Measurements from ENCODE around the gene BIRC7. TPM values are rescaled to one million over a fixed set of nuclear protein-coding genes. Genes with fewer than 3 reads are reported as not detected.
A peak's percentile ranks its signal among the peaks of the same experiment; 100 is the strongest.
"Not testable (repeated sequence)": the region's sequence is repeated elsewhere in the genome, so short reads cannot be mapped to it uniquely, and the experiment has no call there.

Gene BIRC7
- total RNA-seq, 1 donor from 2014 or later, result 2.9 TPM

DNA sequence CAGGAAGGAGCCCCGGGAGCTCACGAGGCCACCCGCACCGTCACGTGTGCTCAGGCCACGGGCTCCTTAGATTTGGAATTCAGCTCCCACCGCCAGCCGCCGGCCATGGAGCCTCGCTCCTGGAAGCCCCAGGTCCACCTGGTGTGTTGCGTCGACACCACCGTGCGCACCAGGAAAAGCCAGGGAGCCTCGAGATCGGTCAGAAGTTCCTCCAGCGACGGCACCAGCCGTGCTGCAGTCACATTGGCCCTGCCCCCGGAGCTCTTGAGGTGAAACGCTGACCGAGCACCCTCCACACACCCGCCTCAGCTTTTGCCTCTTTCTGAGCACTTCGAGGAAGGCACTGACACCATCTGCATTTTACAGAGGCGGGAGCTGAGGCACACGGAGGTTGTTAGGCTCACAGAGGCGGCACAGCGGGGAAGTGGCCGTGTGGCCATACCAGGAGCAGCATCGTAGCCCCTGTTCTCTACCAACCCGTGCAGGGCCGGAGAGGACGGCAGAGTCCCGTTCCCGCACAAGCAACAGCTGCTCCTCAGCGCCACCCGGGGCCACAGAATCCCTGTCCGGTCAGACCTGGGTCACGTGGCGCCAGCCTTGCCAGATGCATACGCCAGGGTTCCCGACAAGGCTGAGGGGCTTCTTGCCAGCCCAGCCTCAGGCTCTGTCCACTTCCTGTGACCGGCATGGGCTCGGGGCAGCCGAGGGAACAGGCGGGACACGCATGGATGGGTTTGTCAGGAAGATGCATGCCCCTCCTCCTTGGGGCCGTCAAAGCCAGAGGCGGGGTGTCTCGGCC, 11.0 kb downstream of the BIRC7 start:
- DNase-seq (ENCODE audit: low spot score), result no peak

DNA sequence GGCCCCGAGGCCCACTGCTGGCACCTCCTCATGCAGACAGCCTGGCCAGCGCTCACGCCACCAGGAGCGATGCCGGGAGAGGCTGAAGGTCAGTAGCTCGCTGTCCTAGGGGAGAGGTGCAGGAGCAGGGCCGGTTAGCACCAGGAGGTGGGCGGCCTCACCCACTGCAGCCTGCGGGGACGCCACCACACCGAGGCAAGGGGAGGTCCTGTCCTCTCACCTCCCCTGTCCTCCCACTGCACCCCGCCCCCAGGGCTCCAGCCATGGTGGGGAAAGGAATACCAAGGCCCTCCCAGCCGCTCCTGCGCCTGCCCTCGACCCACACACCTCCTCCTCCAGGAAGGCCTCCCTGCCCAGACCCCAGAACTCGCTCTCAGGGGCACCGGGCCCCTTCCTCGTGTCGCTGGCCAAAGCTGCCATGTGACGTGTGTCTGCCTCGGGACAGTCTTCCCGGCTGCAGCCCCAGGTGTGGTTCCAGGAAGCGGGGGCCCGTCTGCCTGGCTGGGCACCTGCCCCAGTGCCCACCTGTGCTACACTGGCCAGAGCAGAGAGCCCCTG, 12.0 kb downstream of the BIRC7 start:
- DNase-seq (ENCODE audit: low spot score), result no peak

DNA sequence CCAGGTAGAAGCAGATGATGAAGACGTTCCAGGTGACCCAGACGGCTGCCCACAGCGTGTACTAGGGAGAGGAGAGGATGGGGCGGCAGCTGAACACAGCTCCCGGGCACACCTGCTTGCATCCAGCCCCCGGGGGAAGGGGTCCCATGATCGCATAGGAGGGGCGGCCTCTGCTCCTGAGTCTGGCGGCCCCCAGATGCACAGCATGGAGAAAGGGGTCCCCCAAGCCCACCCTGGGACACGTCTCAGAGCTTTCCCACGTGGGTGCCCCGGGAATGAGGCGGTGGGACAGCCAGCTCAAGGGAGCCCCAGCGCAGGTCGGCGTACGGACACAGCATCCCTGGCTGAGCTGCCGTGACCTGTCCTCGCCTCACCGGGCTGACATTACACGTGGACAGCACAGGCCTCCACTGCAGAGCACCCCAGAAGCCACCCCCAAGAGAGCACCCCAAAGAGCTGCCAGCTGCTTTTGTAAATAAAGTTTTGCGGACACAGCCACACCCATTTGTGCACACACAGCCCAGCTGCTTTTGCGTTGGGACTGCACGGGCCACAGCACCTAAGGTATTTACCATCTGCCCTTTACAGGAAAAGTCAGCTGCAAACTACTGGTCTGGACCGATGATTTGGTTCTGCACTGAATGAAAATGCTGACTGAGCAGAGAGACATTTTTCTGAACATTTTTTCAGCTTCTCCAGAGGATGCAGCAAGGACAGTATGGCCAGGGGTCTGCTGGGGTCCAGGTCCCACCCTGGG, 13.3 kb downstream of the BIRC7 start:
- no peak for DNase-seq (ENCODE audit: low spot score)

DNA sequence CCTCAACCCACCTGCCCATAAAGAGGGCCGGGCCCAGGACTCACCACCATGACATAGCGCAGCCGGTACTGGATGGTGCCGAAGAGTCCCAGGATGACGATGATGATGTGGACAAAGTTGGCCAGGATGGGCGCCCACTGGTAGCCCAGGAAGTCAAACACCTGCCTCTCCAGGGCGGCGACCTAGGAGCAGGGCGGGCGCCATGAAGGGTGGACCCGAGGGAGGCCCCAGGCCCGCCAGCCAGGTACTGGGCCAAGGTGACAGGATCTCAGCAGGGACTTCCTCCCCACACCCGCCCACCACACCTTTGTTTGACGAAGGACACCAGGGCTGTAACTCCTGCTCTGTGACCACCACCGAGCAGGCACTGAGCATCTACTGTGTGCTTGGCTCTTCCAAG, 14.2 kb downstream of the BIRC7 start:
- DNase-seq (ENCODE audit: low spot score), result no peak

DNA sequence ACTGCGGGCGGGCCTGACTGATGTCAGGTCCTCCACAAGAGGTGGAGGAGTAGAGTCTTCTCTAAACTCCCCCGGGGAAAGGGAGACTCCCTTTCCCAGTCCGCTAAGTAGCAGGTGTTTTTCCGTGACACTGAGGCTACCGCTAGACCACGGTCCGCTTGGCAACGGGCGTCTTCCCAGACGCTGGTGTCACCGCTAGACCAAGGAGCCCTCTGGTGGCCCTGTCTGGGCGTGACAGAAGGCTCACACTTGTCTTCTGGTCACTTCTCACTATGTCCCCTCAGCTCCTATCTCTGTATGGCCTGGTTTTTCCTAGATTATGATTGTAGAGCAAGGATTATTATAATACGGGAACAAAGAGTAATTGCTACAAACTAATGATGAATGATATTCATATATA, 15.6 kb downstream of the BIRC7 start:
- not testable (repeated sequence) for DNase-seq (ENCODE audit: low spot score)

DNA sequence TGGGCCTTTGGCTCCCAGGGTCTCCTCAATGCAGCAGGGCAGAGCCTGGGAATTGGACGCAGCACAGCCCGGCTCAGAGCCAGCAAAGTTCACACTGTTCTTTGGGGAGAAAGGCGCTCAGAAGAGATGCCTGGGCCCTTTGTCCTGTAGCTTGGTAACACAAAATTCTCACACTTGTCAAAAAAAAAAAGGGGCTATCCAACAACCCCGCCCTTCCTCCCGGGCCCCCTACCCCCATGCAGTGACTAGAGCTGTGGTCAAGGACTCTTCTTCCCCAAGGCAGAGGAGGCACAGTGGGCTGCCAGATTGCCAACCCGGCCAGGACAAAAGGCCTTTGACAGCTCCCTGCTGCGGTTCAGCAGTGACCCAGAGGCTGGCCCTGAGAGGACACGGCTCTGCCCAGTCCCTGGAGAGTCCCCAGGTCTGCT, 16.6 kb downstream of the BIRC7 start:
- DNase-seq (ENCODE audit: low spot score), result no peak

DNA sequence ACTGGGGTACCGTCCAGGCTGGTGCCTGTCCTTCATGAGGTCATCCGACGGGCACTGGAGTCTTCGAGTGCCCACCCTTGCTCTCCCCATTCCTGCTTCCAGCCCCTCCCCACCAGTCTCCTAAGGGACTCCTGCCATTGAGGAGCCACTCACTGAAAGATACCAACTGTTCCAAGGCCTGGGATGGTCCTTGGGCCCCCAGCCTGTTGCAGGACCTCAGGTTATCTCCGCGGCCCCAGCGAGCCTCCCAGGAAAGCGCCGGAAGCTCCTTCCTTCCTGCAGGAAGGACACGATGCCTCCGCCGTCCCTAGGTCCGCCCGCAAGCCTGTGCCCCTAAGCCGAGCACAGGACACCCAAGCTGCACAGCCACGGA, 17.3 kb downstream of the BIRC7 start:
- DNase-seq (ENCODE audit: low spot score), result no peak

DNA sequence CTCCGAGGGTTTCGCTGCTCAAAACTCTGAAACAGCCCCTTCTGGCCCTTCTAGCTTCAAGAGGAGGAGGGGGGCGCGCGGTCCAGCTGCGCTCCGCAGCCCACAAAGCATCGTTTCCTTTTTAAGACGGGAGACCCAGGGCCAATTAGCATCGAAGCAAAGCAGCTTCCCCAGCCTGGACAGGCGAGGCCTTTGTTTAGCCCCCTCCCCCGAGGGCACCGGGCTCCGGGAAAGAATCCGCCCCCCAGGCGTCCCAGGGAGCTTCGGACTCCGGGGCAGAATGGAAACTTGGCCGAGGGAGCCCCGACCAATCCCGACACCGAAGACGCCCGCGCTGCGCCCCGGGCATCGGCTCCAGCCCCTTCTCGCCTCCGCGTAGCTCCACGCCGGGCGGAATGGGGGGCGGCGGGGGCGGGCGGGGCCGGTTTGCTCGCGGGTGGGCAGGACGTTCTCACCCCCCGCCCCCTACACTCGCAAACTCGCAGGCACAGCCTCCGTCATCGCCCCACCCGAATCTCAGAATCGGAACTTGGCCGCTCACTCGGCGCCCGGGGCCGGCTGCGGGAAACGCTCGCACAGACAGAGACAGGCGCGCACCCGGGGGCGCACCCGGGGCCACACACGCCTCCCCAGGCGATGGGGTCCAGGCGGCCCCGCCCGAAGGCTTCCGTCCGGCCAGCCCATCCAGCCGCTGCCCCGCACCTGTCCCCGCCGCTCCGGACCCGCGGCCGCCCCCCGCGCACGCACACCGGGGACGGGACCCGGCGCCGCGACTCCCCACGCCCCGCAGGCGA, 17.9 kb downstream of the BIRC7 start:
- peak; percentile 63 for DNase-seq (ENCODE audit: low spot score)

DNA sequence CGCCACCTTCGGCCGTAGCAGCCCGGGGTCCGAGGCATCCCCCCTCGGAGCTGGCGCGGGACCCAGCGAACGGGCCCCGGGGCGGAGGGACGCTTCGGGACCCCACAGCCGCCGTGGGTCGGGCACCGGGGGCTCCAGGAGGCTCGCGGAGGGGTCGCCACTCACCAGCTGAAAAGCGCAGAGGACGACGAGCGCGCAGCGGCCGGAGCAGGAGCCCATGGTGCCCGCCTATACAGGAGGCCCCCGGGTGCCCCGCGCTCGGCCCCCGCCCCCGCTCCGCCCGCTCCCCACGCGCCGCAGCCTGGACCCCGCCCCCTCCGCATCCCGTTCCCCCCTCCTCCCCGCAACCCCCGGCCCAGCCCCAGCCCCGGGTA, 18.5 kb downstream of the BIRC7 start, which contains the start of gene NKAIN4:
NKAIN4 (minus strand) TSS at position 232 of the 374 bp plus-strand sequence; CDS start at position 219, 13 bp downstream.
- DNase-seq (ENCODE audit: low spot score), result no peak

DNA sequence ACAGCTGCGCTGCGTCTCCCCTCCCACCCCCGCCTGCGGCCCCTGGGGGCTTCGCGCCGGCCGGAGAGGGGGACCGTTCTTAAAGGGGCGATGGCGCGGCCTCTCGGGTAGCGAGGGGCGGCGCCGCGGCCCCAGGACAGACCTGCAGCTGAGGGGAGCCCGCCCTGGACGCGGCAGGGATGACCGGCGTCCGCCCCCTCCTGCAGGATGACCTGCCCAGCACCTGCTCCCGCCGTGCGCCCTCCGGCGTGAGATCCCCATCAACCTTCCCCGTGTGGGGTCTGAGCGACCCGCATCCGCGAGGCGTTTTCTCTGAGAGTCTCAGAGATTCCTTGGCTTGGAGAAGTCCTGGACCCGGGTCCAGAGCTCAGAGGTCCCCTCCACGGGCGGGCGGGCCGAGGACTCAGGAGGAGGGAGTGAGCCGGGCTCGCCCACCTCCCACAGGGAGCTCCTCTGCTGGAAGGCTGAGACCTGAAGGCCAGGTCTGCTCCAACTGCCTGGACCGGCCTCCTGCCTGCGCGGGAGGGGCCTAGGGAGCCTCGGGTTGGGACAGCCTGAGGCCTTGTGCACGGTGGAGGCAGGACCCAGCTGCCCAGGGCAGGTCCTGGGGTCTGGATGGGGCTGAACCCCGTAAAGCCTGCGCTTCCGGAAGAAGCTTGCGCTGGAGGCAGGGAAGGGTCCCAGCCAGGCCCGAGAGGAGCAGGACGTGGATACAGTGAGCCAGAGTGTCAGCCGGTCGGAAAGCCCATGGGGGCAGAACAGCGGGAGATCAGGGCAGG, 19.1 kb downstream of the BIRC7 start:
- DNase-seq (ENCODE audit: low spot score), result no peak

DNA sequence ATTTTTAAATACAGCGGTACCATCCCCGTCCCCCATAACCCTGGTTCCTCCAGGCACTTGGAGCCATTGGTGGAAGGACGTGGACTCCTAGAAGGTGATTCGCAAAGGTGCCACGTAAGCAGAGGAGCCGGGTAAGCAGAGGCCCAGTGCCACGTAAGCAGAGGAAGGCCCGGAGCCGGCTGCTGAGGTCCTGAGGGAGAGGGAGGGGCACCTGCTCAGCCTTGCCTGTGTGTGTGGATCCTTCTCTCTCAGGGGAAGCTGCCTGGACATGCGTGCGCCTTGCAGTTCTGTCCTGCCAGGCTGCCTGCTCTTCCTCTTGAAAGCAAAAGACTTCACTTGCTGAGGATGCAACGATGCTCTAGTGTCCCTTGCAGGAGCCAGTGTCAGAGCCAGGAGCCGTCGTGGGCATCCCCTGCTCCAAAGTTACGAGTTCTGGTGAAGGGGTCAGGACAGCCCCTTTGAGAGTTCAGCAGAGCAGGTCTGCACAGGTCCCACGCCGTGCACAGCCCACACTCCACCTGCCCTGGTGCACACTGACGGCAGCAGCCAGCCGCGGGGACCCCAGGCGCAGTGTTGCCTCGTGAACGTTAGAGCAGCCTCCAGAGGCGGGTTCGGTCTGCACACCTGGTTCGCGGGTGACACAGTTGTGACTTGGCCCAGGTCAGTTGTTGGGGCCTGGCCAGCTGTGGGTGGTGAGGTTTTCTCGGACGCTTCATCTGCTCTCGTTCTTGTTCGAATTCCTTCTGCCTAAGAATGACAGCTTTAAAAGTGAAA, 20.4 kb downstream of the BIRC7 start:
- peak; percentile 71 for DNase-seq (ENCODE audit: low spot score)

DNA sequence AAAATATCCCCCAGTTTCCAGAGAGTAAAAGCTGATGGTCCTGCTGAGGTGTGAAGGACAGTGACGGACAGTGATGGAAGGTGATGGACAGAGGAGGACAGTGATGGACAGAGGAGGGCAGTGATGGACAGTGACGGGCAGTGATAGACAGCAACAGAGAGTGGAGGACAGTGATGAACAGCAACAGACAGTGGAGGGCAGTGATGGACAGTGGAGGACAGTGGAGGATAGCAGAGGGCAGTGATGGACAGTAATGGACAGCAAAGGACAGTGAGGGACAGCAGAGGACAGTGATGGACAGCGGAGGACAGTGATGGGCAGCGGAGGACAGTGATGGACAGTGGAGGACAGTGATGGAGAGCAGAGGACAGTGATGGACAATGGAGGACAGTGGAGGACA, 21.2 kb downstream of the BIRC7 start:
- no peak for DNase-seq (ENCODE audit: low spot score)

DNA sequence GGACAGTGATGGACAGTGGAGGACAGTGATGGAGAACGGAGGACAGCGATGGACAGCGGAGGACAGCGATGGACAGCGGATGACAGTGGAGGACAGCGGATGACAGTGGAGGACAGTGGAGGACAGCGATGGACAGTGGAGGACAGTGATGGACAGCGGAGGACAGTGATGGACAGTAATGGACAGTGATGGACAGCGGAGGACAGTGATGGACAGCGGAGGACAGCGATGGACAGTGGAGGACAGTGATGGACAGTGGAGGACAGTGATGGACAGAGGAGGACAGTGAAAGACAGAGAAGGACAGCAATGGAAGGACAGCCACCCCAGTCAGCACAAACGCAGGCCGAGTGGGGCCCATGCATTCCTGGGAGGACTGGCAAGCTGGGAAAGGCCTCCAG, 21.9 kb downstream of the BIRC7 start:
- no peak for DNase-seq (ENCODE audit: low spot score)

DNA sequence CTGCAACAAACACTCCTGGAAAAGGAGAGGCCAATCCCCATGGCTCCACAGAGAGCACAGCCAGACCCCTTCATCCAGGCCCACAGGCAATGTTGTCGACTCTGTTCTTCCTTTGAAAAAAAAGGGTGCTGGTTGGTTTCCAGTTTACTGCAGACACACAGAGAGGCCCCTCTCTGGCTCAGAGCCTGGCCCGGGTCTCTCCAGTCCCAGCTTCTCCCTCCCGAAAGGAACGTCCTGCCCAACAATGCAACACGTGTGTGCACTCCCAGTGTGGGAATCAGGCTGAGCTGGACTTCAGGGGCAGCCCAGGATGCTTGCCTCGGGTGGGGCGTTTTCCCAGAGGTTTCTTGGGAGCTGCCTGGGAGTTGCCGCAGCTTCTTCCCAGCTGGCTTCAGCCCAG, 23.1 kb downstream of the BIRC7 start:
- peak; percentile 95 for DNase-seq (ENCODE audit: low spot score)

DNA sequence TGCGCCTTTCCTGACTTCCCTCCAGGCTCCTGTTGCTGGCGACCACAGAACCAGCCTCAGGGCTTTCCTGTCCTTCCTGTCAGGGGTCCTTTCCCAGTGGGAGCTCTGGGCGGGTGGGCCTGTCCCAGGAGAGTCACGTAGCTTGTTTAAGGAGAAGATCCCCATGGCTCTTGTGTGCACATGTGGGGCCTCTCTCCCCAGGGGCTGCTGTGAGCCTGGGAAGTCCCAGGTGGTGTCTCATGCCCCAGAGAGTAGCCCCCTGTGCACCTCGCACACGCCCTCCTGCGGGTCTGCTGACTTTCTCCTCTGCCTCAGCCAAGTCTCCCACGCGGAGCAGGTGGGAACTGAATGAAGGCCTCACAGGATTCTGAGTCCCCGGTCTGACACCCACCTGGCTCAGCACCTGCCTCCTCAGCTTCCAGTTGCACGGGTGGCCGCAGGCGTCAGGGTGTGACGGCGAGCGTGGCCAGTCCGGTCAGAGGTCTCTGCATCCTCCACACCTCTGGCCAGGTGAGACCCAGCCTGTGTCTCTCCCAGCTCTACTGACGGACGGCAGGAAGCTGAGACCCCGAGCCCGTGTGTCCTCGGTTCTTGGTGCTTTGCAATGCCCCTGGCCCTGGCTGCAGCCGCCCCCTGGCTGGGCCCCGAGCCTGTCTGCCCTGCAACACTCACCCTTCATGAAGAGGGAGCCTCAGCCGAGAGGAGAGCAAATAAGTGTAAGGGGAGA, 24.2 kb downstream of the BIRC7 start:
- DNase-seq (ENCODE audit: low spot score), result no peak

DNA sequence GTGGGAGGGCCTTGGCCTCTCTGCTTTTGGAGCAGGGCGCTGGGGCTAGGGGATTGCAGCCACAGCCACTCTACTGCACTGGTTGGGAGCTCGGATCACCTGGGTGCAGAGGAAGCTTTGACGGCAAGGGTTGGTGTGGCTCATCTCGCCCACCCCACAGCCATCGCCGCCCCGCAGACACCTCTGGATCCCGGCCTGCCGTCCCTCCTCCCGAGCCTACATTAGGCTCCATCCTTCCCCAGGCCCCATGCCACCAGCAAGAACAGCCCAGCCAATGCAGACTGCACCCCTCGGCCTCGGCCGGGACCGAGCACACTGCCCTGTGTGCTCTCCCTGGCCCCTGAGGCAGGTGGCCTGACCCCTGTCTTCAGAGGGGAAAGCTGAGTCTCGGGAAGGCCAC, 24.8 kb downstream of the BIRC7 start:
- no peak for DNase-seq (ENCODE audit: low spot score)

DNA sequence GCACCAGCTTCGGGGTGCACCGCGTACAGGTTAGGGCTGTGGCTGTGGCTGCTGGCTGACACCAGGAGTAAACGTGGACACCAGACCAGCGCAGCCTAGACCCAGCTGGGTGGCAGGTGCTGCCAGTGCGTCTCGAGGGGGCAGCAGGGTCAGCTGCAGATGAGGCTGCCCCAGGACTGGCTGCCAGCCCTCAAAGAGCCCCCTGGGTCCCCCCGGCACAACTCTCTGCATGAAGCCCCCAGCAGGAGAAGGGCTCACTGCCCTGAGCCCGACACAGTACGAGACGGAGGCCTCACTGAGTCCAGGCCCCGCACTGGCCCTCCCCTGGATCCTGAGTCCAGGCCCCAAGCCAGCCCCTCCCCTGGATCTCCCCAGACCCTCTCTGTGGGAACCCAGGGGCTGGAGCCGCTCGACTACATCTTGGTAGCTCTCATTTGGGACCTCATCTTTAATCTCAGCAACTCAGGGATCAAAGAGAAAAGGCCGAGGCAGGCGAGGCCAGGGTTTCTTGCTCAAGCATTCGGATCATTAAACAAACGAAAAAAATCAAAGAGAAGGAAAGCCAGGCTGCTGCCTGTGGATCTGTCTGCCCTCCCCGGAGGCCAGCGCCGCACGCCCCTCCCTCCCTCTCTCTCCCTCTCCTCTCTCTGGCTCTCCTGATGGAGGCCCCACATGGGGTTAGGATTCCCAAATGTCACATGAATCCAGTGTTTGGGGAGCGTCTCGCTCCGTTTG, 25.5 kb downstream of the BIRC7 start:
- DNase-seq (ENCODE audit: low spot score), result peak; percentile 95

DNA sequence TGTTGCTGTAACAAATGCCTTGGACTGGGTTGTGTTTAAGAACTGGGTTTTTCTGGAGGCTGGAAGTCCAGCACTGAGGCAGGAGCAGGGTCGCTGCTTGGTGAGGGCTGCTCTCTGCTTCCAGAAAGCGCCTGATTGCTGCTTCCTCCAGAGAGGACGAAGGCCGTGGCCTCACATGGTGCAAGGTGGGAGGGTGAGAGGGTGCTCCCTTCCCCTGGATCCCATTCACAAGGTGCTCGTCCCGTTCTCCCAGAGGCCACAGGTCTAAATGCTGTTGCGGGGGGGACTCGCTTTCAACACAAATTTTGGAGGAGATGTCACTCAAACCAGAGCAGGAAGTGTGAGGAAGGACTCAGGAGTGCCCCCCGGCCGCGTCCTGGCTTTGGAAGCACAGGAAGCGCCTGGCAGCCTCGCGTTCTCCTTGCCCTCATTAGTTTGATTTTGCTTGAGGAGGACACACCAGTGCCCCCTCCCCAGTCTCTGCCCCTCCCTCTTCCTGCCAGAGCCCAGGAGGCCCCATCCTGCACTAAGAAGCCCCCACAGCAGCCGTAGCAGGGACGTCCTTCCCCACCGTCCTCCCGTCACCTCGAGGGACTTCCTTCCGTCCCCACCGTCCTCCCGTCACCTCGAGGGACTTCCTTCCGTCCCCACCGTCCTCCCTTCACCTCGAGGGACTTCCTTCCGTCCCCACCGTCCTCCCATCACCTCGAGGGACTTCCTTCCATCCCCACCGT, 26.3 kb downstream of the BIRC7 start:
- DNase-seq (ENCODE audit: low spot score), result no peak
